ENCODE data around the gene PPP1R16B.

The PPP1R16B gene

GRCh38 chr20:38902601-38903000 is 97.1 kb downstream of the PPP1R16B start:
- no peak for DNase-seq

- DNase-seq: no peak
Observed at GRCh38 chr20:38903335-38903734, 97.8 kb downstream of the PPP1R16B start.

GRCh38 chr20:38905375-38905774 is 99.9 kb downstream of the PPP1R16B start:
- no peak for DNase-seq

GRCh38 chr20:38907918-38908677 is 102.6 kb downstream of the PPP1R16B start:
- DNase-seq: no peak

GRCh38 chr20:38915355-38915754 is 109.9 kb downstream of the PPP1R16B start:
- DNase-seq: no peak

- DNase-seq: no peak
Observed at GRCh38 chr20:38917657-38918056, 112.2 kb downstream of the PPP1R16B start.

- no peak for DNase-seq
Observed at GRCh38 chr20:38918172-38918571, 112.7 kb downstream of the PPP1R16B start.

- no peak for DNase-seq
Observed at GRCh38 chr20:38919683-38920082, 114.2 kb downstream of the PPP1R16B start.

GRCh38 chr20:38920411-38920810 is 114.9 kb downstream of the PPP1R16B start:
- DNase-seq: no peak

- no peak for DNase-seq
Observed at GRCh38 chr20:38920851-38921250, 115.4 kb downstream of the PPP1R16B start.

- no peak for DNase-seq
Observed at GRCh38 chr20:38924718-38925117, 119.2 kb downstream of the PPP1R16B start.

- DNase-seq: peak; percentile 85
Observed at GRCh38 chr20:38926142-38926933, 120.8 kb downstream of the PPP1R16B start, which contains the start of gene FAM83D. FAM83D (plus strand) TSS chr20:38926417; CDS start chr20:38926443, 26 bp downstream.

GRCh38 chr20:38926934-38927616 is 121.6 kb downstream of the PPP1R16B start:
- DNase-seq: no peak

GRCh38 chr20:38927902-38928578 is 122.5 kb downstream of the PPP1R16B start:
- DNase-seq: no peak

GRCh38 chr20:38930242-38930569 is 124.7 kb downstream of the PPP1R16B start:
- no peak for DNase-seq

GRCh38 chr20:38931984-38932383 is 126.5 kb downstream of the PPP1R16B start:
- DNase-seq: no peak

- DNase-seq: no peak
Observed at GRCh38 chr20:38932457-38933120, 127.1 kb downstream of the PPP1R16B start.

GRCh38 chr20:38934530-38934929 is 129.0 kb downstream of the PPP1R16B start:
- DNase-seq: no peak

- no peak for DNase-seq
Observed at GRCh38 chr20:38935285-38935684, 129.8 kb downstream of the PPP1R16B start.

GRCh38 chr20:38935967-38936407 is 130.5 kb downstream of the PPP1R16B start:
- no peak for DNase-seq

- DNase-seq: no peak
Observed at GRCh38 chr20:38937000-38937399, 131.5 kb downstream of the PPP1R16B start.

- no peak for DNase-seq
Observed at GRCh38 chr20:38937978-38938473, 132.5 kb downstream of the PPP1R16B start.

Measured in NCI-H2081 treated with DMSO at 0.1 percent for 48 hours (cell line).